GM21367 (cell line): ENCODE measurements around the gene FAM13A.
"Not testable (repeated sequence)": the region's sequence is repeated elsewhere in the genome, so short reads cannot be mapped to it uniquely, and the experiment has no call there.

Experiments used
- ATAC-seq: cut with Tn5 transposase; IDR thresholded peaks from one replicate; pipeline ENCODE4 v1.9.1; 2021; ENCODE audit not compliant: unreplicated experiment

Gene FAM13A

DNA sequence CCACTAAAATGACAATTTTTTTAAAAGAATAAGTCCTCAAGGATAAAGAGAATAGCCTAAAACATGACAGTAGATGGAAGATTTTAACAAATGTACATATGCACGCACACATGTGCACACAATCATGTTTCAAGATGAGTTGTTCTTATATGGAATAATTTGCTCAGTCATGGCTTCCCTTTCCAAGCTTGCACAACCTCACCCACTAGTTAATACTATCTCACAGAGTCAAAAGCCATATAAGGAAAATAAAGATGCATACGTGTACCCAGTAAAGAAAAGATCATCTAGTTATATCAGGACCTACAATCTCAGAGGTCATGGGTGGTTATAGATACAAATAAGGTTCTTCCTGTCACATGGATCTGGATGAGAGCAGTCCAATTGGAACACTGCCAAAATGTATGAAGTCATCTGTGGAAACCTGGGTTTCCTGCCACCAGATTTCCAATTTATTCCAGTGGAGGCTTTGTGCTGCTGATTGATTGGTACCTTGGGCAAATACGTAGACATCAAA lies 56.1 kb downstream of the FAM13A start:
- ATAC-seq: no peak

DNA sequence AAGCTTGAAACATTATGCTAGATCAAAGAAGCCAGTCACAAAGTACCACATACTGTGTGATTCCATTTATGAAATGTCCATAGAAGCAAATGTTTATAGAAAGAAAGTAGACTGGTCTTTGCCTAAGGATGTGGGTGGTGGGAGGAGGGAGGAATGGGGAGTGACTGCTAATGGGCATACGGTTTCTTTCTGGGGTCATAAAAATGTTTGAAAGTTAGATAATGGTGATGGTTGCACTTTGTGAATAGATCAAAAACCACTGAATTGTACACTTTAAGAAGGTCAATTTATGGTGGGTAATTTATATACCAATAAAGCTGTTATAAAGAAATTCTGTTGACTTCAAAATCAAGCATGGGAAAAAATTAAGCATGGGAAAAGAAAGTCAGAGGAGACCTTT lies 56.6 kb downstream of the FAM13A start:
- ATAC-seq: no peak

DNA sequence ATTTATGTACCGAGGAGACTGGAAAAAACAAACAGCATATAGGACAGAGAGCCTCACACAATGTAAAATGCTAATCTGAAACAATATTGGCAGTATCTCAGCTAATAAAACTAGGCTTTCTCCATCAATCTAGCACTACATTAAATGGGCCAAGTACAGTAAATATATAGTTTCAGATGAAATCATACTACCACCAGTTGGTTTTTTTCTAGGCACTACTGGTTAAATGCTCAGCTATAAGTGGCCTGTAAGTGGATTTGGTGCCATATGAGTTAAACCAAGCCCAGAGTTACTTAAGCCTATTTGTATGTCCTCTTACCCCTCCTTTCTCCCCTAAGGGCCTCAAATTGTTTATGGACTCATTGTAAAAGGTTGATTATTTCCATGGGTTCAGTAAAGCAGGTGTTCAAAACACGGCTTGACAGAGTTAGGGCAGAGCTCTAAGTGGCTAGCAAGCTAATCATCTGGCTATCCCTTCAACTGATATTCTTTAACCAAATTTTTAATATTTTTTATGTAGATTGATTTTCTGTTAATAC lies 57.5 kb downstream of the FAM13A start:
- ATAC-seq: no peak

DNA sequence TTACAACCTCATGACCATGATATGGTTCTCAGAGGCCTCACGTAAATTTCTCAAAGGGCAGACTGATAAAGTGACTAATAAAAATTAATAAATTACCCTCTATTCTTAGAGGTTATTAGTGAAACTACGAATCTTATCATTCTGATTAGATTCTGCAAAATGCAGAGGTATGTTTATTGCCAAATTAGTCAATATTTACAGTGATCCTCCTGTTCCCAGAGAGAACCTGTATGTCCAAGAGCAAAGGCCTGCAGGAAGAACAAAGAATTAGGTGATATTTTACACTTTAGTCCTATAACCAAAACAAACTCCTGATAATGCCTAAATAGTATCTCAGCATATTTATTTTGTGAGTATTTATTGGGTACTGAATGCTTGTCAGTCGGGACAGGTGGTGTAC lies 58.1 kb downstream of the FAM13A start:
- no peak for ATAC-seq

DNA sequence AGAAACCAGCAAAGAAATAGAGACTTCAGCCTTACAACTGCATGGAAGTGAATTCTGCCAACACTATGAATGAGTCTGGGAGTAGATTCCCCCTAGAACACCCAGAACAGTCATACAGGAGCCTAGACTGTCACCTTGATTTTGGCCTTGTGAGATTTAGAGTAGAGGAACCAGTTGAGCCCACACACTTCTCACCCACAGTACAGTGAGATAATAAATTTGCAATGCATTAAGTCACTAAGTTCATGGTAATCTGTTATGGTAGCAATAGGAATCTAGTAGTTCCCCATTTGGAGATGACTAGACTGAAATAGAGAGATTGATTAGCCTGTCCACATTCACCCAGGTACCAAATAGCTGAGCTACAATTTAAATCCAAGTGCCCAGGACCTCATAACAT lies 59.0 kb downstream of the FAM13A start:
- ATAC-seq: no peak

DNA sequence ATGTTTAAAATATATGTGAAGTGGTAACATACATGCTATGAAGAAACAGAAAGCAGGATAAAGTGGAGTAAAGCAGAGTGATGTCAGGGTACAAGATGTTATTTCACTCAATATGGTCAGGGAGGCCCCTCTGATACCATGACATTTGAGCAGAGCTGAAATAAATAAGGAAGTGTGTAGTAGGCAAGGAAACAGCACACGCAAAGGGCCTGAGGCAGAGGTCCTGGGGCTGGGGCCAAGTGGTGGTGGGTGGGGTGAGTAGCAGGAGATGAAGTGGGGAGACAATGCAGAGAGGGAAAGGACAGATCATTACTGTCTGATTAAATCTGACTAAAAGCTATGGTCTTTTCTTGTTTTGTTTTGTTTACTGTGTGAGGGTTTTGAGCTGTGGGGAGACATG lies 61.1 kb downstream of the FAM13A start:
- no peak for ATAC-seq

DNA sequence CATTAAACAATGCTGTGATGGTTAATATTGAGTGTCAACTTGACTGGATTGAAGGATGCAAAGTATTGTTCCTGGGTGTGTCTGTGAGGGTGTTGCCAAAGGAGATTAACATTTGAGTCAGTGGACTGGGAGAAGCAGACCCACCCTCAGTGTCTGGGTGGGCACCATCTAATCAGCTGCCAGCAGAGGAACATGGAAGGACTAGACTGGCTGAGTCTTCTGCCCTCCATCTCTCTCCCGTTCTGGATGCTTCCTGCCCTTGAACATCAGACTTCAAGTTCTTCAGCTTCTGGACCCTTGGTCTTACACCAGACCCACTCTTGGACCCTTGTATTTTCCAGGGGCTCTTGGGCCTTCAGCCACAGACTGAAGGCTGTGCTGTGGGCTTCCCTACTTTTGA lies 61.7 kb downstream of the FAM13A start:
- ATAC-seq: not testable (repeated sequence)

DNA sequence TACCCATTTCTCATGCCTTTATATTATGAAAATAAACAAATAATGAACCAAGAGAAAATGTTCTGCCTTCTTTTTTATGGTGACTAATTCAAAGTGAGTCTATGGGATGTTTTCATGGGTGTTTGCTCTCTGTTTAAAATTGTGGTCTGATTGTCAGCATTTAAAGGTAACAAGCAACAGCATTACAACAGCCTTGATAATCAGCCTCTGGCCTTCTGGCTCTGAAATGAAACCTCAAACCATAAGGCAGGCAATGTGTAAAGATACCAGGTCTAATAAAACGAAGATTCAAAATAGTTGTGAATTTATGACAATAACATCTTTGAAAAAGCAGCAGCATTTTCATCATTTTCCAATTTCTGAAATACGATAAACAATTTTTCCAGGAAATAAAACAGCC lies 63.7 kb downstream of the FAM13A start:
- ATAC-seq: no peak

DNA sequence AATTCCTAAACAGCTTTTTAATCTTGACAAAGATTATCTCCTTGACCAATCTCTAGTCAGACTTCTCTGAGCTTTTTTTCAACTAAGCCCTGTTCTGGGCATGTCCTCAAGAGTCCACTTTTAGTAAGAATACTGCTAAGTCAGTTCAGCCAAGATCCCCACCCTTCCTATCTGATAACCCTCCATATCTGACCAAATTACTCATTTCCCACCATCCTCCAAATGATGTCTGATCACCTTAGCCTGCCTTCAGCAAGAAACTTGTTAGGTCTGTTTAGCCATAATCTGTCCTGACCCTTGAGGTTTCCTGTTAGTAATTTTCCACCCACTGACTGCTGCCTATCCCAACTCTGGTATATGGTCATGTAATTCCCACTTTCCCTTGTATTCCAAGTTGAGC lies 65.2 kb downstream of the FAM13A start:
- ATAC-seq: no peak

DNA sequence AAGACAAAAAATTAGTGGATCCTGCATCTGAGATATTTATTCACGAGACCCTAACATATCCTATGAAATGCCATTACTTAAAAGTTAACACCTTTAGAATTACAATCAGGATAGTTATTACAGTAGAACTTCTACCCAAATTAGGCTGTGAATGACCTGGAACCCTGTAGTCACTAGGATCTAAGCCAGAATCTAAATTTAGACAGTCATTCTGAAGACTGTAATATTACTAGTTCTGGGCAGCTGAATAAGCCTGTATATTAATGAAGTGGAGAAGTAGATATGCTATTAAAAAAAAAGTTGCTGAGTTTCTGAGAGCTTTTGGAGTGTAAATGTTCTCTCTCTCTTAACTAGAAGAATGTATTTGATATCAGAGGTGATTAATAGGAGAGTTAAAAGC lies 67.0 kb downstream of the FAM13A start:
- no peak for ATAC-seq

DNA sequence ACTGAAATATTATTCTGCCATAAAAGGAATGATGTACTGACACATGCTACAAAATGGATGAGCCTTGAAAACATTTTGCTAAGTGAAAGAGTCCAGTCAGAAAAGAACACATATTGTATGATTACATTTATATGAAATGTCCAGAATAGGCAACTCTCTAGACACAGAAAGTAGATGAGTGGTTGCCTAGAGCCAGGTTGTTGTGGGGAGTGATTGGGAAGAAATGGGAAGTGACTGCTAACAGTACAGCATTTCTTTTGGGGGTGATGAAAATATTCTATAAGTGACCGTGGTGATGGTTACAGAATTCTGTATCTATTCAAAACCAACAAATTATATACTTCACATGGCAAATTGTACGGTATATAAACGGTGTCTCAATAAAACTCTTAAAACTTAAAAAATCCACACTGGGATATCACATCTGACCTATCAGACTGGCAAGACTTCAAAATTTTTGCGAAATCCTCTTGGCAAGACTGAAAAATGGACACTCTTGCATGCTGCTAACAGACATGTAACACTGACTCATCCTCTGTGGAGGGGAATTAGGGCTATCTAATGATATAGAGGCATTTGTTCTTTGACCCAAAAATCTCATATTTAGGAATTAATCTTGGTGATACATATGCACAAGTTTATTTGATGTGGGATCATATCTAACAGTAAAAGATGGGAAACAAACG lies 71.8 kb downstream of the FAM13A start:
- no peak for ATAC-seq

DNA sequence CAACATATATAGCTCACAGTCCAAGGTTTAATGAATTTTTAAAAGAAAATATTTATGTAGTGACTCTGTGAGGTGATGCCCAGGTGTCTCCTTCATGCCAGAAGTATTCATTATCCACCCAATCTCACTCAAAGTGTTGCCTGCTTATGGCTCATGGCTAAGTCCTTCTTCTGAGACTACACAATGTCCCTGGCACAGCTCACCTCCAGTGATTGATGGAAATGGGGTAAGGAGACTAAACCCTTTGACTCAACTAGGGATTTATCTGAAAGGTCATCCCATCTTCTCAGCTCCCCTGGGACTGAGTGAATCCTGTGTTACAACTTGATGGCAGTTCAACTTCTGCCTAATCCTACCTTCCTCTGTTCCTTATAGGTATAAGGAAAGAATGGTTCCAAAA lies 74.2 kb downstream of the FAM13A start:
- ATAC-seq: no peak

DNA sequence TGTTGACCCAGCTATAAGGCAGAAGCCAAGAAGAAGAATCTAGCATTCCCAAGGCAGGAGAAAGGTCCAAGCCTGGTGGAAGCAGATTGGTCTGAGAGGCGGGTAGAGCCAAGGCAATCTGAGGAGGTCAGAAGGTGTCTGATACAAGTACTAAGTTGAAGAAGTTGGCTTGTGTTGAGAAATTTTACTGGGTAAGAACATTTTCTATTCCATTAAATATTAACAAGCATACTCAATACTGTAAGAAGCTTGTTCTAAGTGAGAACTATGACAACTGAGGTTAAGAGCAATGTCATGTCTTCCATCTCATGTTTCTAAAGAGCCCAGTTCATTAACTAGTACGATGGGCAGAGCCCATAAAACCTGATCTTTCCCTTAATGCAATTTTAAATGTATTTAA lies 75.0 kb downstream of the FAM13A start:
- ATAC-seq: peak; percentile 58

DNA sequence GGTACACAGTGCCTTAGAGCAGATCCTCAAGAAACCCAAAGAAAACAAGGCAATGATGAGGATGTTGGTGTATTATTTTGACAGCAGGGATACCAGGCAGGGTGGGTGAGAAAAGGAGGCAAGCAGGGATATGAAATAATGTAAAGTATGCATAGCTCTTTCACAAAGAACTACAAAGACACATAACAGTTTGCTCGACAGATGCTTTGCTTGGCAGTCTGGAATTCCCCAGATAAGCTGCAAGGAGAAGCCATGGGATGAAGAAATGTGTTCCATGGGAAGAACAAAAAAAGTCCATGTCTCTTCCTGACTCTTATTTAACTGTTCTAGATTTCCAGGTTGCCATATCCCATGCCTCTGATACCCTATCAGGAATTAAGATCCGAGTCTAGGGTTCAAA lies 75.4 kb downstream of the FAM13A start:
- ATAC-seq: no peak

DNA sequence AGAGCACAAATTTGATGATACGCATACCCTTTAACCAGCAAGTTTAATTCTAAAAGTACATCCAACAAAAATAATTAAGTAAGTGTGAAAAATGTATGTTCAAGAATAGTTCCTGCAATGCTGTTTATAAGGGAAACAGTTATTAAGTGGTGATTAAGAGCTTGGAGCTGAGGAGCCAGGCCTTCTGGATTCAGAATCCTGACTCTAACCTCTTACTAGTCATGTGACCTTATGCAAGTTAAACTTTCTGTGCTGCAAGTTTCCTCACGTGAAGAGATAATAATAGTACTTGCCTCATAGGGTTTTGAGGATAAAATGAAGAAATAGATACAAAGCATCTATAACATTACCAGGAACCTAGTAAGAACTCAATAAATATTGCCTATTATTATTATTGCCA lies 77.7 kb downstream of the FAM13A start:
- no peak for ATAC-seq

DNA sequence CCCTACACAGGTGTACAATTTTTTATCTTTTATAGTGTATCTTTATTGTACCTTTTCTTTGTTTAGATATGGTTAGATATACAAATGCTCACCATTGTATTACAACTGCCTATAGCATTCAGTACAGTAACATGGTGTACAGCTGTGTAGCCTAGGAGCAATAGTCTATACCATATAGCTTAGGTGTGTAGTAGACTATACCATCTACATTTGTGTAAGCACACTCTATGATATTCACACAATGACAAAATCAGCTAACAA lies 80.3 kb downstream of the FAM13A start:
- ATAC-seq: no peak

DNA sequence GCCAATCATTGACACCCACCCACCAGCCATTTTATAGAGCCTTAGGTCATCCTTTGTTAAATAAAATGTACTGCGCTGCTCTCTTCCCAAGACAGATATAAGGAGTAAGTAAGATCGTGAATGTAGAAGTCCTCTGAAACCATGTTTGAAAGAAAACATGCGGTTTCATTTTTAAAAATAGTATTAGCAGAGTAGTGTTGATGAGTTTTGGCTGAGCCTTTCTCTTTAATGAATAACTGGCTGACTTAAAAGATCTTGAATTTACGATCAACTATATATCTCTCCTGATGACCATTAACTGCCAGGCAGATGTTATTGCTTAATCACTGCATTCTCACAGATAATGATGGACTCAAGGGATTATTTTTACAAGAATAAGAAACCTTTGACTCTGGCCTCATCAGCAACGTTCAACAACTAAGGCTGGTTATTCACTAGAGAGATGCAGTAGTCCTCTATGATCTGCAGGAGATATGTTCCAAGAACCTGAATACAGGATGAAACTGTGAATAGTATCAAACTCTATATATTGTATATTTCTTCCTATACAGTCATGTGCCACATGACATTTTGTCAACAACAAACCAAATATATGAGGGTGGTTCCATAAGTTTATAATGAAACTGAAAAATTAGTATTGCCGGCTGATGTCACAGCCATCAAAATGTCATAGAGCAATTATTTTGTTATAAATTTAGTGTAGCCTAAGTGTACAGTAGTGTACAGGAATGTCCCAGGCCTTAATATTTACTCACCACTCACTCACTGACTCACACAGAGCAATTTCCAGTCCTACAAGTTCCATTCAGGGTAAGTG lies 80.8 kb downstream of the FAM13A start:
- ATAC-seq: no peak

DNA sequence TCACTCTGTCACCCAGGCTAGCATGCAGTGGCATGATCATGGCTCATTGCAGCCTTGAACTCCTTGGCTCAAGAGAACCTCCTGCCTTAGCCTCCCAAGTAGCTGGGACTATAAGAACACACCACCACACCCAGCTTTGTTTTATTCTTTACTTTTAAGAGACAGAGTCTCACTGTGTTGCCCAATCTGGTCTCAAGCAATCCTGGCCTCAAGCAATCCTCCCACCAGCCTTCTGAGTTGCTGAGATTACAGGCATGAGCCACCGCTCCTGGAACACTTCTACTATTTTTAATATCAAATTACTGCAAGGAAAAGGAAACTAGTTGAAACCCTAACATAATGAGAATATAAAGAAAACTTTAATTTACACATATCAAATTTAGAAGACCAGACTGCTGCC lies 85.4 kb downstream of the FAM13A start:
- ATAC-seq: no peak

DNA sequence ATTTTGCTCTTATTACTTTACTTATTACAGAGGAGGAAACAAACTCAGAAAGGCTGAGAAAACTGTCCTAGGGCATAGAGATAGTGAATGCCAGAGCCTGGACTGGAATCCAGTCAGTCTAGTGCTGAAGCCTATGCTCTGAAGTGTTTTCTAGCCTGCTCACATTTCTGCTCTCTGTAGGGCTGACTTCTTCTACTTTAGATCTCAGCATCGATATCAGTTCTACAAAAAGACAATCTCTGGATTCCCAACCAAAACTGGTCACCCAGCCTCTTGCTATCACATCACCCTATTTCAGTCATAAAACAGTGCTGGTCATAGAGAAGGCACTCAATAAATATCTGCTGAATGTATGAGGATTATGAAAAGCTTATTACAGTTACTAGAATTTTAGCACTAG lies 87.2 kb downstream of the FAM13A start:
- ATAC-seq: no peak

DNA sequence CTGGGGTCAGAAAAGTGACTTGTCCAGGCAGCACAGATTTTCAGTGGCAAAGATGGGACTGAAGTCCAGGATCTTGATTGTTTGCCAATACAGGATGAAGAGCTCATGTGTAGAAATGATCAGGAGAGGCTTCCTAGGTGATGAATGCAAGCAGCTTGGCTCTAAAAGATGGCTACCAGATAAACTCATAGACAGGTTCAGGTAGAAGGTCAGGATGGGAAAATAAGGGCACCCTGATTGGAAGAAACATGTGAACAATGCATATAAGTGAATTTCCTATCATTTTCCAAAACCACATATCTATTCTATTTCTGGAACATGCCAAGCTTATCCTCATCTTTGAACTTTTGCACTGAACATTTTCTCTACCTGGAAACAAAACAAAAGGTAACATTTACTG lies 87.7 kb downstream of the FAM13A start:
- no peak for ATAC-seq

DNA sequence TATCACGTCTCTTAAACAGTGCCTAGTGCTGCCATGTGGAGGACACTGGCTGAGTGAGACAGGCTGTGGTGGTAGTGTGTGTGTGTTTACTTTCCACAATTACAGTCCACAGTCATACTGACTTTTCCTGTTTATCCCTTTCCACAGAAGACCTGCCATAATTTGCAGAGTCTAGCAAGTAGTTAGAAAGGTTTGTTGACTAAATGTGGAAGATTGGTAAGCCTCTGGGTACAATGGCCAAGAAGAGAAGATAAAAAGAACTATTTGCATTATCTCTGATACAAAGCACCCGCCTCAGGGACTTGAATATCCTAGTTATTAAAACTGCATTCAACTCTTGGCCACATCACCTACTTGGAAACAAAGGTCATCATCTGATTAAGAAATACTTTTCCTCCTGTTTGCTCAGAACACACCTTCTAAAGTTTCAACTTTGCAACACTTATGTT lies 89.1 kb downstream of the FAM13A start:
- ATAC-seq: no peak

DNA sequence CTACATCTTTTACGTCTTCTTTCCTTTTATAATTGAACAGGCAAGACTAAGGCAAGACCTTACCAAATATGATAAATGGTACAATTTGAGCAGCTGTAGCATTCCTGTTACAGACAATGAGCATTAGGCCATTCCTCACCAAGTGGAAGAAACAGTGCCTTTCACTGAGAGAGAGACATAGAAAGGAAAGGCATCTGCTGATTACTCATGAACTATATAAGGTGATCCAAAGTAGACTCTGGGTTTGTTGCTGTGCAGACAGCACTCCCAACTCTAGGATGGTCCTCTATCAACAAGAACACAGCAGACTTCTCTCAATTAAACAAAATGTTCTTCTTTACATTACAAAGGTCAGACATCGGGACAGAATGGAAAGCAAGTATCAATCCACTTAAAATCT lies 91.9 kb downstream of the FAM13A start:
- ATAC-seq: no peak
